ENCODE data around the gene GNS. TPM values are rescaled to one million over a fixed set of nuclear protein-coding genes. Genes with fewer than 3 reads are reported as not detected.

The GNS gene
- polyA plus RNA-seq, 2 of the 4 experiments (the other 2 are of a cell fraction): 54.3 to 109 TPM

DNA sequence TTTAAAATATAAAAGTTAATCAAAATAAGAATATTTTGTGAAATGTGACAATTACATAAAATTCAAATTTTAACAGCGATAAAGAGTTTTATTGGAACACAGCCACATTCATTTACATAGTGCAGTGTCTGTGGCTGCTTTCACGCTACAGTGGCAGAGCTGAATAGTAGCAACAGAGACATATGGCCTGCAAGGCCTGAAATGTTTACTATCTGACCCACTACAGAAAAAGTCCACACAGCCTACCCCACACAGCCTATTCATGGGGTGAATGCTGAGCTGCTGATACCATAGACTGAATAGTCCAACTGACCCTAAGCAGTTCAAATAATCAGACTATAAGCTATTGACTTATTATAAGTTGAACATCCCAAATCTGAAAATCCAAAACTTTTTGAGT is 13.2 kb downstream of the GNS start:
- no peak overlapping the region for H3K4me2 ChIP-seq
- no peak for TF ChIP-seq FOSB (CRISPR knock-in tag; IDR thresholded peaks at IDR 0.05)
- TF ChIP-seq CHD2 (IDR thresholded peaks at IDR 0.05; ENCODE audit: low read length, partially characterized antibody): no peak
- TF ChIP-seq, protein P1, sequence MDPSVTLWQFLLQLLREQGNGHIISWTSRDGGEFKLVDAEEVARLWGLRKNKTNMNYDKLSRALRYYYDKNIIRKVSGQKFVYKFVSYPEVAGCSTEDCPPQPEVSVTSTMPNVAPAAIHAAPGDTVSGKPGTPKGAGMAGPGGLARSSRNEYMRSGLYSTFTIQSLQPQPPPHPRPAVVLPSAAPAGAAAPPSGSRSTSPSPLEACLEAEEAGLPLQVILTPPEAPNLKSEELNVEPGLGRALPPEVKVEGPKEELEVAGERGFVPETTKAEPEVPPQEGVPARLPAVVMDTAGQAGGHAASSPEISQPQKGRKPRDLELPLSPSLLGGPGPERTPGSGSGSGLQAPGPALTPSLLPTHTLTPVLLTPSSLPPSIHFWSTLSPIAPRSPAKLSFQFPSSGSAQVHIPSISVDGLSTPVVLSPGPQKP (IDR thresholded peaks at IDR 0.05; ENCODE audit: low read depth, low read length): no peak
- TF ChIP-seq HOXB5 (CRISPR knock-in tag; IDR thresholded peaks at IDR 0.05): no peak
- TF ChIP-seq HOXA7 (CRISPR knock-in tag; IDR thresholded peaks at IDR 0.05): no peak
- TF ChIP-seq RAD21 (conservative IDR thresholded peaks at IDR 0.05 in 1 of 2, IDR thresholded peaks at IDR 0.05 in 1 of 2): no peak
- TF ChIP-seq SREBF2 (IDR thresholded peaks at IDR 0.05): no peak
- TF ChIP-seq, protein P2, sequence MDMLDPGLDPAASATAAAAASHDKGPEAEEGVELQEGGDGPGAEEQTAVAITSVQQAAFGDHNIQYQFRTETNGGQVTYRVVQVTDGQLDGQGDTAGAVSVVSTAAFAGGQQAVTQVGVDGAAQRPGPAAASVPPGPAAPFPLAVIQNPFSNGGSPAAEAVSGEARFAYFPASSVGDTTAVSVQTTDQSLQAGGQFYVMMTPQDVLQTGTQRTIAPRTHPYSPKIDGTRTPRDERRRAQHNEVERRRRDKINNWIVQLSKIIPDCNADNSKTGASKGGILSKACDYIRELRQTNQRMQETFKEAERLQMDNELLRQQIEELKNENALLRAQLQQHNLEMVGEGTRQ (IDR thresholded peaks at IDR 0.05): no peak
- TF ChIP-seq, protein P3, sequence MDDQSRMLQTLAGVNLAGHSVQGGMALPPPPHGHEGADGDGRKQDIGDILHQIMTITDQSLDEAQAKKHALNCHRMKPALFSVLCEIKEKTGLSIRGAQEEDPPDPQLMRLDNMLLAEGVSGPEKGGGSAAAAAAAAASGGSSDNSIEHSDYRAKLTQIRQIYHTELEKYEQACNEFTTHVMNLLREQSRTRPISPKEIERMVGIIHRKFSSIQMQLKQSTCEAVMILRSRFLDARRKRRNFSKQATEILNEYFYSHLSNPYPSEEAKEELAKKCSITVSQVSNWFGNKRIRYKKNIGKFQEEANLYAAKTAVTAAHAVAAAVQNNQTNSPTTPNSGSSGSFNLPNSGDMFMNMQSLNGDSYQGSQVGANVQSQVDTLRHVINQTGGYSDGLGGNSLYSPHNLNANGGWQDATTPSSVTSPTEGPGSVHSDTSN (IDR thresholded peaks at IDR 0.05): no peak
- no peak for TF ChIP-seq MAFK (IDR thresholded peaks at IDR 0.05; ENCODE audit: partially characterized antibody)
- no peak for TF ChIP-seq TP53 (CRISPR knock-in tag; IDR thresholded peaks at IDR 0.05)
- no peak for TF ChIP-seq BHLHE40 (IDR thresholded peaks at IDR 0.05; ENCODE audit: low read depth, low read length)
- TF ChIP-seq, protein P4, sequence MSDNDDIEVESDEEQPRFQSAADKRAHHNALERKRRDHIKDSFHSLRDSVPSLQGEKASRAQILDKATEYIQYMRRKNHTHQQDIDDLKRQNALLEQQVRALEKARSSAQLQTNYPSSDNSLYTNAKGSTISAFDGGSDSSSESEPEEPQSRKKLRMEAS (IDR thresholded peaks at IDR 0.05): no peak
- no peak for TF ChIP-seq PHF8 (IDR thresholded peaks at IDR 0.05; ENCODE audit: borderline replicate concordance, low read depth)
- no peak for TF ChIP-seq ZNF302 (CRISPR knock-in tag; IDR thresholded peaks at IDR 0.05)
- TF ChIP-seq, protein P5, sequence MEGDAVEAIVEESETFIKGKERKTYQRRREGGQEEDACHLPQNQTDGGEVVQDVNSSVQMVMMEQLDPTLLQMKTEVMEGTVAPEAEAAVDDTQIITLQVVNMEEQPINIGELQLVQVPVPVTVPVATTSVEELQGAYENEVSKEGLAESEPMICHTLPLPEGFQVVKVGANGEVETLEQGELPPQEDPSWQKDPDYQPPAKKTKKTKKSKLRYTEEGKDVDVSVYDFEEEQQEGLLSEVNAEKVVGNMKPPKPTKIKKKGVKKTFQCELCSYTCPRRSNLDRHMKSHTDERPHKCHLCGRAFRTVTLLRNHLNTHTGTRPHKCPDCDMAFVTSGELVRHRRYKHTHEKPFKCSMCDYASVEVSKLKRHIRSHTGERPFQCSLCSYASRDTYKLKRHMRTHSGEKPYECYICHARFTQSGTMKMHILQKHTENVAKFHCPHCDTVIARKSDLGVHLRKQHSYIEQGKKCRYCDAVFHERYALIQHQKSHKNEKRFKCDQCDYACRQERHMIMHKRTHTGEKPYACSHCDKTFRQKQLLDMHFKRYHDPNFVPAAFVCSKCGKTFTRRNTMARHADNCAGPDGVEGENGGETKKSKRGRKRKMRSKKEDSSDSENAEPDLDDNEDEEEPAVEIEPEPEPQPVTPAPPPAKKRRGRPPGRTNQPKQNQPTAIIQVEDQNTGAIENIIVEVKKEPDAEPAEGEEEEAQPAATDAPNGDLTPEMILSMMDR (IDR thresholded peaks at IDR 0.05): no peak
- TF ChIP-seq, protein P6, sequence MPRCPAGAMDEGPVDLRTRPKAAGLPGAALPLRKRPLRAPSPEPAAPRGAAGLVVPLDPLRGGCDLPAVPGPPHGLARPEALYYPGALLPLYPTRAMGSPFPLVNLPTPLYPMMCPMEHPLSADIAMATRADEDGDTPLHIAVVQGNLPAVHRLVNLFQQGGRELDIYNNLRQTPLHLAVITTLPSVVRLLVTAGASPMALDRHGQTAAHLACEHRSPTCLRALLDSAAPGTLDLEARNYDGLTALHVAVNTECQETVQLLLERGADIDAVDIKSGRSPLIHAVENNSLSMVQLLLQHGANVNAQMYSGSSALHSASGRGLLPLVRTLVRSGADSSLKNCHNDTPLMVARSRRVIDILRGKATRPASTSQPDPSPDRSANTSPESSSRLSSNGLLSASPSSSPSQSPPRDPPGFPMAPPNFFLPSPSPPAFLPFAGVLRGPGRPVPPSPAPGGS (IDR thresholded peaks at IDR 0.05): no peak
- TF ChIP-seq, protein P7, sequence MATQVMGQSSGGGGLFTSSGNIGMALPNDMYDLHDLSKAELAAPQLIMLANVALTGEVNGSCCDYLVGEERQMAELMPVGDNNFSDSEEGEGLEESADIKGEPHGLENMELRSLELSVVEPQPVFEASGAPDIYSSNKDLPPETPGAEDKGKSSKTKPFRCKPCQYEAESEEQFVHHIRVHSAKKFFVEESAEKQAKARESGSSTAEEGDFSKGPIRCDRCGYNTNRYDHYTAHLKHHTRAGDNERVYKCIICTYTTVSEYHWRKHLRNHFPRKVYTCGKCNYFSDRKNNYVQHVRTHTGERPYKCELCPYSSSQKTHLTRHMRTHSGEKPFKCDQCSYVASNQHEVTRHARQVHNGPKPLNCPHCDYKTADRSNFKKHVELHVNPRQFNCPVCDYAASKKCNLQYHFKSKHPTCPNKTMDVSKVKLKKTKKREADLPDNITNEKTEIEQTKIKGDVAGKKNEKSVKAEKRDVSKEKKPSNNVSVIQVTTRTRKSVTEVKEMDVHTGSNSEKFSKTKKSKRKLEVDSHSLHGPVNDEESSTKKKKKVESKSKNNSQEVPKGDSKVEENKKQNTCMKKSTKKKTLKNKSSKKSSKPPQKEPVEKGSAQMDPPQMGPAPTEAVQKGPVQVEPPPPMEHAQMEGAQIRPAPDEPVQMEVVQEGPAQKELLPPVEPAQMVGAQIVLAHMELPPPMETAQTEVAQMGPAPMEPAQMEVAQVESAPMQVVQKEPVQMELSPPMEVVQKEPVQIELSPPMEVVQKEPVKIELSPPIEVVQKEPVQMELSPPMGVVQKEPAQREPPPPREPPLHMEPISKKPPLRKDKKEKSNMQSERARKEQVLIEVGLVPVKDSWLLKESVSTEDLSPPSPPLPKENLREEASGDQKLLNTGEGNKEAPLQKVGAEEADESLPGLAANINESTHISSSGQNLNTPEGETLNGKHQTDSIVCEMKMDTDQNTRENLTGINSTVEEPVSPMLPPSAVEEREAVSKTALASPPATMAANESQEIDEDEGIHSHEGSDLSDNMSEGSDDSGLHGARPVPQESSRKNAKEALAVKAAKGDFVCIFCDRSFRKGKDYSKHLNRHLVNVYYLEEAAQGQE (IDR thresholded peaks at IDR 0.05): no peak
- no peak overlapping the region for H3K27ac ChIP-seq
- ATAC-seq (no peak), DNase-seq (ENCODE audit: low read depth in 1 of 2, low spot score in 1 of 2) (no peak), FAIRE-seq (no peak)
- CTCF ChIA-PET: interaction anchor here (1.3 to 2.9 kb wide), 2 partner anchors 11 to 197 kb away, joined by 5 to 8 read pairs; no protein-coding TSS in a partner anchor
- no peaks in the 10 kb centered on the region for H3K9me3 ChIP-seq
- peaks cover 21% of the 10 kb centered on the region for H3K4me1 ChIP-seq
- 92% methylated on average over 2 of the region's 2 CpGs for WGBS (ENCODE audit: missing lambda C conversion rate)
- H3K4me3 ChIP-seq: no peak overlapping the region
- POLR2A ChIA-PET: no interaction called here

Measured in A549 (cell line).